GM19099 (cell line): ENCODE measurements around the gene GCGR.

Experiments
- POLR2A ChIP-seq: IDR thresholded peaks from 3 replicates; pipeline ENCODE4 v1.6.1; 2011; ENCODE audit warnings: low read depth; ENCODE audit not compliant: insufficient read length; ENCODE audit errors: extremely low read depth

The GCGR gene

DNA sequence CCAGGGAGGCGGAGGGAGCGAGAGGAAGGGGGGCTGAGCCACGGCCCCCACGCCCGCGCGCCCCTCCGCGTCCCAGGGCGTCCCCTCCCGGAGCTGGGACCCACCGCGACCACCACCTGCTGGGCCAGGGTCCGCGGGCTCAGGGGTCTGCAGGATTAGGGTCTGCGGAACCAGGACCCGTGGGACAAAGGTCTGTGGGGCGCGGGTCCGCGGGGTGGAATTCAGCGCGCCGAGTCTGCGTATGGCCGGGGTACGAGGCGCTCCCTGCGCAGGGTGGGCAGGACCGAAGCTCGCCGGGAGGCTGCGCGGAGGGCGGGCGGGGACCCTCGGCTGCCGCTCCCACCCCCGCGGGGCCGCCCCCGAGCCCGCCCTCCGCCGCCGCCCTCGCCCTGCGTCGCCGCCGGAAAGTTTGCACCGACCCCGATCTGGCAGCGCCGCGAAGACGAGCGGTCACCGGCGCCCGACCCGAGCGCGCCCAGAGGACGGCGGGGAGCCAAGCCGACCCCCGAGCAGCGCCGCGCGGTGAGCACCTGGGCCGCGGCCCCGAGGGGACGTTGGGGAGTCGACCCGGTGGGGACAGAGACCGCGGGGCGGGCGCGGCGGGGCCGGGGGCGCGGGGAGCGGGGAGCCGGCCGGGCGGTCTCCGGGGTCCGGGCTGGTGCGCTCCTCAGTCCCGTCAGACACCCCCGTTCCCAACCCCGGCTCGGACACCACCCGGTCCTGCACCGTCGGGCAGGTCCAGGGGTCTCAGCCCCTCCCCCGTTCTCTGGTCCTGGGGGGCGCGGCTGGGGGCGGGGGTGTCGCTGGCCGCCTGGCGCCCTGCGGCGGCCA is at the start of gene GCGR:
TSS of gene GCGR (plus strand) at position 423 of the 831 bp plus-strand sequence. CDS start 4,869 bp downstream, outside the sequence.
- no peak for TF ChIP-seq POLR2A

DNA sequence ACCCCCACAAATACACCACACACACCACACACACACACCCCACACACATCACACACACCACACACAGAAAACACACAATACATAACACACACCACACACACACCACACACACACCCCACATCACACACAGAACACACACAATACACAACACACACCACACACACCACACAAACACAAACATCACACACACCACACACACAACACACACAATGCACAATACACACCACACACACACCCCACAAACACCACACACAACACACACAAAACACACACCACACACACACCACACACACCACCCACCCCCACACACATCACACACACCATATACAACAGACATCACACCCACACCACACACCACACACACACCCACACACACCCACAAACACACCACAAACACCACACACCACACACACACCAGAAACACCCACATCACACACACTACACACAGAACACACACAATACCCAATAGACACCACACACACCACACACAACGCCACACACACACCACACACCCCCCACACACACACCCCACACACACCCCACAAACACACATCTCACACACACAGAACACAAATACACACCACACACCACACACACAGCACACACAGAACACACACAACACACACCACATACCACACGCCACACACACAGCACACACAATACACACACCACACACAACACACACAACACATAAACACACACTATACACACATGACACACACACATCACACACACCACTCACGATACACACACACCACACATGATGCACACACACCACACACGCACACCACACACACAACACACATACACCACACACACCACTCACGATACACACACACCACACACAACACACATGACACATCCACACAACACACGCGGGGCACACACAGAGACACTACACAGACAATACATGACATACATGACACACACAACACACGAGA is 11.0 kb upstream of the GCGR start:
- TF ChIP-seq POLR2A, result no peak

DNA sequence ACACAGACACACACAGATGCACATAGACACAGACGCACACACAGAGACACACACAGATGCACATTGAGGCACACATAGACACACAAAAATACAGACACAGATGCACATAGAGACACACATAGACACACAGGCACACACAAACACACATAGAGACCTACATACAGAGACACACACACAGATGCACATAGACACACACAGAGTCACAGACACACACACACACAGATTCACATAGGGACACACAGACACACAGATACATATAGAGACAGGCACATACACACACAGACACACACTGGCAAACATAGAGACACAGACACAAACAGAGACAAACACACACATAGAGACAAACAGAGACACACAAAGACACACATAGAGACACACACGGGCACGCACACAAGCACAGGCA is 9.9 kb upstream of the GCGR start:
- no peak for TF ChIP-seq POLR2A

DNA sequence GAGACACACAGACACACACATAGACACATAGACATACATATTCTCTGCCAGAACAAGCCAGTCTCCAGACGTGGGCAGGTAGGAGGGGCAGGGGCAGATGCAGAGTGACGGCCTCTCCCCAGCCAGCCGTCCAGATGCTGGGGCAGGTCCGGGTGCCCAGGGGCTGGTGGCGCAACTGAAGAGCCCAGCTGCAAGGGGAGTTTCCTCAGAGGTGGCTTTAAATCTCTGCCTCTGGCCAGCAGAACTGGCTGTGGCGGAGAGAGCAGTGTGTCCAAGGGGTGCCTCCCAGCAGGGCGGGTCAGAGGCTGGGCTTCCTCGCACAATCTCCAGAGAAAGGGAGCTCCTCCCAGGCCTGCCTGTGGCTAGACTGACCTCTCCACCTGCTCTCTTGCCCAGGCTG is 9.4 kb upstream of the GCGR start:
- TF ChIP-seq POLR2A, result no peak

DNA sequence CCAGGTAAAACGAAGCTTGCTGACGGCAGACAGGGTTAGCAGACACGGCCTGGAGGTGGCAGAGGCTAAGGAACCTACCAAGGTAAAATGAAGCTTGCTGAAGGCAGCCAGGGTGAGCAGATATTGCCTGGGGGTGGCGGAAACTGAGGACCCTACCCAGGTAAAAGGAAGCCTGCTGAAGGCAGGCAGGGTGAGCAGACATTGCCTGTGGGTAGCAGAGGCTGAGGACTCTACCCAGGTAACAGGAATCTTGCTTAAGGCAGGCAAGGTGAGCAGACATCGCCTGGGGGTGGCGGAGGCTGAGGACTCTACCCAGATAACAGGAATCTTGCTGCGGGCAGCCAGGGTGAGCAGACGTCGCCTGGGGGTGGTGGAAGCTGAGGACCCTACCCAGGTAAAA is 2.6 kb upstream of the GCGR start:
- TF ChIP-seq POLR2A, result no peak

DNA sequence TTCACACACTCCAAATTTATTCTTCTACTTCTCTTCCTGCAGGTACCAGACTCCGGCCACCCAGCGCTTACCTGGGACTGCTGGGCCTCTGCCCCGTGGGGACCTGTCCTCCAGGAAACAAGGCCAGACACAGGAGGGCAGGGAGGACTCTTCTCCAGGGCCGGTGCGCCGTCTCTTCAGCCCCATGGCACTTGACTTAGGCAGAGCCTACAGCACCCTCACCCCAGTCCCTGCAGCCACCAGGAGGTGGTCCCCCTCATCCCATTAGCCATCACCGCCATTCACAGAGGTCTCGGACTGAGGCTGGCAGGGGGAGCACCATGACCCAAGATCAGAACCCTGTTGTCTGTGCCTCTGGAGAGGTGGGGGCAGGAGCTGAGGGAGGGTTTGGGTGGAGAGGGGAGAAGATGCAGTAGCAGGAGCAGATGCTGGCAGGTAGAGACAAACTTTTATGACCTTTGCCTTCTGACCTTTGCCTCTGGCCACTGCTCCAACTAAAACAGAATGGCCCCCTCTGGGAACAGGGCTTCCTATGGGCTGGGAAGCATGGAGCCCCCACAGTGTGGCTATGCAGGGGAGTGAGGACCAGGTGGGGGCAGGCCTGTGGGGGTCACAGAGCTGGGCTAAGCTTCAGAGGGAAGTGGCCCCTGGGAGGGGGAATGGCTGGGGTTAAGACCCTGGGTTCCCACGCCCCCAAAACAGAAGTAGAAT is 1.7 kb upstream of the GCGR start:
- no peak for TF ChIP-seq POLR2A

DNA sequence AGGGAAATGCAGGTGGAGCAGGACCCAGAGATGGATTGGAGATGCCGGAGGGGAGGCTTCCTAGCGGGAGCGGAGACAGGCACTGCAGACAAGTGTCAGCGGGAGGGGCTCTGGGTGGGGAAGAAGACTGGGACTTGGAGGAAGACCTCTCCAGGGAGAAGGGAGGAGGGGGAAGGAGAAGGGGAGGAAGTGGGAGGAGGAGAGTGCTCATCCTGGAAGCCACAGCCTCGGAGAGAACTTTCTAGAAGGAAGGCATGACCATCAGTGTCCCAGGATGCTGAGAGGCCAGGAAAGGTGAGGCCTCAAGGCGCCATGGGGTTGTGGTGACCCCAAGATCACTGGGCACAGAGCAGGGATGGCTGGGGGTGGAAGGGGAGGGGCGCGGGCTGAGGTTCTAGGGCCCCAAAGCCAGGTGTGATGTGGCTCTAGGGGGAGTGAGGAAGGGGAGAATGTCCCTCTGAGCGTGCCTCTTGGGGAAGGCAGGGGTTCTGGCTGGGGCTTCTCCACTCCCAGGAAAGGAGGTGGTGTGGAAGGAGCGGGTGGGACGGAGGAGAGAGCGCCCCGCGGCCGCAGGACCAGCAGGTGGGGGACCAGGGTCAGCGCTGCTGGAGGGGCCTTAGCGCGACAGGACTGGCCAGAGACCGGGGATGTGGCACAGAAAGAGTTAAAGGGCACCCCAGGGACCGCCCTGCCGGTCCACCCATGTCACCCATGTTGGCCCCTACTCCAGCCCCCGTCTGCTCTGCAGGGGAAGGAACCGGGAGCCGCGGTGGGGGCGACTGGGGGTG is 900 bp upstream of the GCGR start:
- no peak for TF ChIP-seq POLR2A

DNA sequence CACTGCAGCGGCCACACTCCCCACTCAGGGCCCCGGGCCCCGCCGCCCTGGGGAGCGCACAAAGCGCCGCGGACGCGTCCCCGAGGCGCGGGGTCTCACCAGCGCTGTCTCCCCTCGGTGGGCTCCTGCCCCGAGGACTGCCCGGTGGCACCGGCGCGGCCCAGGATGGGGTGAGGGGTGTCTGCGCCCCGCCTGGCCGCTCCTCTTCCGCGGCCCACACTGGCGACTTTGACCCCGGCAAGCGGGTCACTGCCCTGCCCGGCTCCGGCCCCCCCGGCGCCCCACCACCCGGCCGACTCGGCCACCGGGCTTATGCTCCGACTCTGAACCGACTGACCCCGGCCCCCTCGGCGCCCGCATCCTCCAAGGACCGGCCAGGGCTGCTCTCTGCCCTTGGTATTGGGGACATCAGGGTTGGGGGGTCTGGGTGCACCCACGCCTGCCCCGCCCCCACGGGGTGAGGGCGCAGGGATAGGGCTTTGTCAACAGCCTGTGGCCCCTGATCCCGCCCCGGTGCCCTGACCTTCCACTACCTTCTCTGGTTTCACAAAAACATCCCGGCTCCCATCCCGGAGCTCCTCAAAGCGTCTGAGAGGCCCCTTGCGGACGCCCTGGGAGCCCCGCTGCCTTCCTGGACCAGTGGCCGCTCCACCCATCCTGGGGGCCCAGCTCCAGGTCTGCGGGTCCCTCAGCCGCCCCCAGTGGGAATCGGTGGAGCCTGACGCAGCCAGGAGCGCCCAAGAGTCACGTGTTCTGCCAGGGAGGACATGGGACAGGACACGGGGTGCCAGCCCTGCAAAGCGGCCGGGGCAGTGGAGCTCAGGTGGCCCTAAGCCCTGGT is 829 bp downstream of the GCGR start:
- TF ChIP-seq POLR2A, result no peak

DNA sequence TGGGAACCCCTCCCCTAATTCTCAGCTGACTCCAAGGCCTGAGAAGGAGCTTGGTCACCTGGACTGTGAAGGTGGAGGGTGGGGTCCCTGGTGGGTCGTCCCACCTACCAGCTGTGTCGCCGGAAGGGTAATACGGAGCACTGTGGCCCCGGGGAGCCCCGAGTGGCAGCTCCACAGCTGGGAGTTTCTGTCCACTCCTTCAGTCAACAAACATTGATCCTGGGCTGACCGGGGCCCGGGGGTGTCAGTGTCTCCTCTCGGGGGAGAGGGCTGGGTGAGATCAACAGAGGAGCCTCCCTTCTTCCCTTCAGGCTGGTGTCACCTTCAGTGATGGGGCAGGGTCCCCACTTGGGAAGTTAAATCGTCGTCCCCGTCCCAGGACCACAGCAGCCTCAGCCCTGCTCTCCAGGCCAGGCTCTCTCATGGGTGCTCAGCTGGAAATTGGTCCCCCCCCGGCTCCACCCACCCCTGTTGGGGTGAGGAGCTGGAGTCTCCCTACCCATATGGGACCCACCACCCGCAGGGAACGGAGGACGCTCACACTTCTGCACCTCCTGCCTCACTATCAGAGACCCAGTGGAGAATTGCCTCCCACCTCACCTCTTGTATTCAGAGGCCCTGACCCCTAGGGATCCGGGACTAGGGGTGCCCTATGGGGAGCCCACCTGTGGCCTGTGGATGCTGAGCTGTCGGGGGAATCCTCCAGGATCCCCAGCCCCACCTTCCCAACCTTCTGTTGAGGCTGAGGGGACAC is 1.9 kb downstream of the GCGR start:
- no peak for TF ChIP-seq POLR2A

DNA sequence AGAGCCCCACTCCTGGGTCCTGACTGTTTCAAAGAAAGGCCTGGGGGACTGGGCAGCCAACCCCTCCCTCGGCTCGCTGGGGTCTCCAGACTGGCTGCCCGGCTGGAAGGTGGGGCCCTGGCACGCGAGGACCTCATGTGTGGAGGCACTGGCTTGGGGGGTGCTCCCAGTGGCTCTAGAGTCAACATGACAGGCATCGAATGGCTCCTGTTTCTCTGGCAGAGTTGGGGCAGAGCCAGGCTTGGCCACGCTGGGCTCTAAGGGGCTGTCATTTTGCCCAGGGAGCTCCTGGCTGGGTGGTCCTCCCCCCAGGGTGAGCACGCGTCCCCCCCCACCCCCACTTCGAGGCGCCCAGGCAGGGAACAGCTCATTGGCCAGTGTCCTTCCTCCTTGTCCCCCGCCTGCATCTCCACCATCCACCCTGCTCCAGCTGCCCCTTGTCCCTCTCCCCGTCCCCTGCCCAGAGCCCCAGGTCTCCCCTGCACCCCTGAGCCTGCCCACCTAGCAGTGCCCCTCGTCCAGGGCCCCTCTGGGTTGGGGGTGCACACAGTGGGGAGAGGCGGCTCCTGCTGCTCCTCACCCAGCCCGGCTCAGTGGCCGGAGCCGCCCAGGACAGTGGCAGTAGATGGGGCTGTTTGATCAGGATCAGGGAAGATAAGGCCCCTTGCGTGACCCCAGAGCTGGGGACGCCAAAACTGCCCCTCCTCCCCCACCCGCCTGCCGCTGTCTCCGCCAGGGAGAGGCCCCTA is 2.7 kb downstream of the GCGR start:
- TF ChIP-seq POLR2A, result no peak

DNA sequence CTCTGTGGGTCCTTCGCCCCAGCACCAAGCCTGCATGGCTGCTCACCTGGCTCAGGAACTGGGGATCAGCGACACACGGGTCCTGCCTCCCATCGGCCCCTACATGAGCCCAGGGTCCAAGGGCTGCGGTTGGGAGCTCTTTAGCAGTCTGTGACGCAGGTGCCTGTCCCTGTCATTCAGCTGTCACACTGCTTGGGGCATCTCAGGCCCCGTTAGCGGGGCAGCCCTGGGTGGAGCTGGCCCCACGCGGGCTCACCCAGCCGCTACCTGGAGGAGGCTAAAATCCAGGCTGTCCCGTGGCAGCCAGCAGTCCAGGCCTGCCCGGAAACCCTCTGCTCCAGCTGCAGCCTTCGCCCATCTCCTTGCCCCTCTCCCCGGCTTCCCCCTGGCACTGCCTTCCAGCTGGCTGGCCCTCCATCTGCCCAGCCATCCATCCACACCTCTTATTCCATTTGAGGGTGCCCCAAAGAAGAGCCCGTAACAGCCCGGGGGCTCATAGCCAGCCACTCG is 3.3 kb downstream of the GCGR start:
- no peak for TF ChIP-seq POLR2A

DNA sequence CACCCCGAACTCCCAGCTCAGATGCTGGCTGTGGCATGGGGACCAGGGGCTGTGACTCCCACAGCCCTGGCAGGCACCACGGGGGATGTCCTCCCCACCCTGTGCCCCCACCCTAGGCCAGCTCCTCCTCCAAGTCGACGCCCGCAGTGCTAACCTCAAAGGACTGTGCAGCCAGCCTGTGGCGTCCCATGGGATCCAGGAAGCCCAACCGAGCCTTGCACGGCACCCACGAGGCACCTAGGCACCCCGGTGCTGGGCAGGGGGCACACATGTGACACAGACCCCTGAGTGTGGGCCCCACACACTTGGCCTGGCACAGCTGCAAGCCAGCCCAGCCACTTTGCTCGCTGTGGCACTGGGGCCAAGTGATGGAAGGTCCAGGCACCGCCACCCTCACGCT is 3.9 kb downstream of the GCGR start:
- no peak for TF ChIP-seq POLR2A
